Measurements from ENCODE around the gene TXNDC17.
"Not testable (repeated sequence)": the region's sequence is repeated elsewhere in the genome, so short reads cannot be mapped to it uniquely, and the experiment has no call there.

Gene TXNDC17

GRCh38 chr17:6691546-6691945 lies 50.7 kb downstream of the TXNDC17 start:
- Histone ChIP-seq H3K27ac (no peak overlapping the region), H3K36me3 (no peaks in the 10 kb centered on the region), H3K27me3 (peaks cover 78% of the 10 kb centered on the region), H3K4me1 (ENCODE audit: control insufficient read depth in 1 of 2, insufficient read depth in 1 of 2, low read depth in 1 of 2, low read length in 1 of 2) (no peaks in the 10 kb centered on the region), H3K9me3 (no peaks in the 10 kb centered on the region), H3K4me3 (ENCODE audit: low read depth in 1 of 2, low read length in 1 of 2) (no peak overlapping the region)
- TF ChIP-seq CTCF (IDR thresholded peaks at IDR 0.05): no peak

GRCh38 chr17:6691958-6692357 lies 51.1 kb downstream of the TXNDC17 start:
- H3K4me1 ChIP-seq (ENCODE audit: control insufficient read depth in 1 of 2, insufficient read depth in 1 of 2, low read depth in 1 of 2, low read length in 1 of 2); H3K36me3 ChIP-seq; H3K9me3 ChIP-seq; H3K4me3 ChIP-seq (ENCODE audit: low read depth in 1 of 2, low read length in 1 of 2); H3K27ac ChIP-seq: not testable (repeated sequence)
- H3K27me3 ChIP-seq: peaks cover 79% of the 10 kb centered on the region
